Measurements from ENCODE around the gene LPO.

The LPO gene

DNA sequence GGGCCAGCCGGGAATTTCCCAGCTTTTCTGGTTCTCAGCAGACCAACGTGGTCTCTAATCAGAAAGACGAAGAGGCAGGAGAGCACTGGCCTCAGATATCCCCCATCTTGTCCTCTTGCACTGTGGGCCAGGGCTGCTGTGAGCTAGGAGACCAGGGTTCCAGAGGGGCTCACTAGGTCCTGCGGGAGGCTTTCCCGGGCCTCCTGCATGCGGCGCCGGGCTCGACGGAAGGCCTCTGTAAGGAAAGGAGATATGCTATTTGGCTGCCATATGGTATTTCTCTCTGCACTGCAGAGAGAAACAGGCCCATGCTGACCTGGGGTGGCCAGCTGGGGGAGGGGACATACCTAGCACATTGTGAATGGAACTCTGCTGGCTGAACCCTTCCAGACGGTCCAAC is 32.4 kb upstream of the LPO start:
- Histone ChIP-seq H3K4me1 (ENCODE audit: control insufficient read depth, insufficient read depth, low read length) (no peaks in the 10 kb centered on the region), H3K27me3 (ENCODE audit: control insufficient read depth, insufficient read depth, low read length) (no peaks in the 10 kb centered on the region), H3K27ac (ENCODE audit: low read depth, low read length) (no peak overlapping the region), H3K9ac (ENCODE audit: low read length) (no peak overlapping the region), H3K4me3 (ENCODE audit: low read depth, low read length) (no peak overlapping the region), H3K36me3 (ENCODE audit: control insufficient read depth, insufficient read depth, low read length) (peaks cover 34% of the 10 kb centered on the region), H3K9me3 (ENCODE audit: control insufficient read depth, insufficient read depth, low read depth, low read length) (no peaks in the 10 kb centered on the region)

DNA sequence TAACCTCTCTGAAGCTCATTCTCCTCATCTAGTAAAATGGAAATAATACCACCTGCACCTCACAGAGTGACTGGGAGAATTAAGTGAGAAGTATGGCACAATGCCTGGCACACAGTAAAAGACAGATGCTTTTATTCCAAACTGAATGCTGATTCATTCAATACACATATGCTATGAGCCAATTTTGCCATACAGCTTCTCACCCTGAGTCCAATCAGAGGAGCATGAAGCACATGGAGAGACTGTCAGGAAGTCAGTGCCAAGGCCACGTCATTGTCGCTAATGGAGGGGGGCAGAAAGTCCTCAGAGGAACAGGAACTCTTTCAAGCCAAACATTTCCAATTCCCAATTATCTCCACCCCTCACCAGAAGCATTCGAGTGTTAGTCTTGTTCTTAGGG is 30.9 kb upstream of the LPO start:
- H3K36me3 ChIP-seq (ENCODE audit: control insufficient read depth, insufficient read depth, low read length): peaks cover 43% of the 10 kb centered on the region
- H3K9ac ChIP-seq (ENCODE audit: low read length): no peak overlapping the region
- H3K27me3 ChIP-seq (ENCODE audit: control insufficient read depth, insufficient read depth, low read length): no peaks in the 10 kb centered on the region
- H3K4me3 ChIP-seq (ENCODE audit: low read depth, low read length): no peak overlapping the region
- no peak overlapping the region for H3K27ac ChIP-seq (ENCODE audit: low read depth, low read length)
- H3K9me3 ChIP-seq (ENCODE audit: control insufficient read depth, insufficient read depth, low read depth, low read length): no peaks in the 10 kb centered on the region
- no peaks in the 10 kb centered on the region for H3K4me1 ChIP-seq (ENCODE audit: control insufficient read depth, insufficient read depth, low read length)

DNA sequence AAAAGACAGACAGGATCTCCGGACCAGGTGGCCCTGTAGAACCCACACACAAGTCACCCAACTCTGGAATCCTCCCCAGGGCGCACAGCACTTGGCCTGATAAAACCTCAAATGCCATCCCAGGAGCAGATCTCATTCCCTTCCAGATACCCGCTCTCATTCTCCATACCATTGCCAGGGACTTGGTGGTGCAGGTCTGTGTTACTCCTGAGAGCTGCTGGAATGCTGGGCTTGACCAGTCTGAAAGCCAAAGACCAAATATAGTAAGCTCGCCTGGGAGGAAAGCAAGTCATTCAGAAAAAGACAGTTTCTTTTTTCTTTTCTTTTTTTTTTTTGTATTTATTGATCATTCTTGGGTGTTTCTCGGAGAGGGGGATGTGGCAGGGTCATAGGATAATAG is 30.0 kb upstream of the LPO start:
- H3K27ac ChIP-seq (ENCODE audit: low read depth, low read length): no peak overlapping the region
- H3K36me3 ChIP-seq (ENCODE audit: control insufficient read depth, insufficient read depth, low read length): peaks cover 52% of the 10 kb centered on the region
- no peak overlapping the region for H3K4me3 ChIP-seq (ENCODE audit: low read depth, low read length)

DNA sequence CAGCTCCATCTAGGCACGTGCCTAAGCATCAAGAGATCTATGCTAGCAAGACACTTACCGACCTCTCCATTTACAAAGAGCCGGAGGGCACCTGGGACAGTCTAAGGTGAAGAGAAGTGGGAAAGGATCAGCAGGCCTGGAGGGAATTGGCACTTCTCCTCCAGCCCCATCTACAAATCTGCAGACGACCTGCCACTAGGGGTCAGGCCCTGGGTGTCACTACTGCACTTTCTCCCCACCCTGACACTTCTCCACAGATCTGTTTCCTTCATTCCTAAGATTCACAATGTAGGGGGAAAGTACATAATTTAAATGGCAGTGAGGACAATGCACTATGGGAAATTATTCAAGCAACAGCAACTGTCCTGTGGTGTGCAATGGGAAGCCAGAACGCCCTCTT is 27.5 kb upstream of the LPO start:
- Histone ChIP-seq H3K4me1 (ENCODE audit: control insufficient read depth, insufficient read depth, low read length) (no peaks in the 10 kb centered on the region), H3K27ac (ENCODE audit: low read depth, low read length) (no peak overlapping the region), H3K36me3 (ENCODE audit: control insufficient read depth, insufficient read depth, low read length) (peaks cover 66% of the 10 kb centered on the region)

More for the DNA sequence above, 30.0 kb upstream of the LPO start:
- Histone ChIP-seq H3K9ac (ENCODE audit: low read length) (no peak overlapping the region), H3K4me1 (ENCODE audit: control insufficient read depth, insufficient read depth, low read length) (no peaks in the 10 kb centered on the region), H3K27me3 (ENCODE audit: control insufficient read depth, insufficient read depth, low read length) (no peaks in the 10 kb centered on the region), H3K9me3 (ENCODE audit: control insufficient read depth, insufficient read depth, low read depth, low read length) (no peaks in the 10 kb centered on the region)

DNA sequence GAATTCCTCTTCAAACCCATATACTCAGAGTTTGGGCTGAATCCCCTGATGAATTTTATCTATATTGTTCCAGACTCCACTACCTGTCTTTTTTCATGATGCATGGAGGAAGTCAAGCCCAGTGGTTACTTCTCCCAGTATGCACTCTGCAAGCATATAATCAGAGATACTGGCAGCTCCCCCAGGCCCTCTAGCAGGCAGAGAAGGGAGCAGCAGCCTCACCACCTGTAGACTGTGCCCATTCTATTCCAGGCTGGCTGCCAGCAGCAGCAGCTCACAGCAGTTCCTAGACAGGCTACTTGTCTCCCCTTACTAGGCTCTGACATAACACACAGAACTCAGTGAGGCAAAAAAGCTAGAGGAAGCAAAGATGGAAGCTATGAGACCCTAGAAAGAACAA is 22.7 kb upstream of the LPO start:
- no peak overlapping the region for H3K9ac ChIP-seq (ENCODE audit: low read length)
- H3K27ac ChIP-seq (ENCODE audit: low read depth, low read length): no peak overlapping the region
- H3K9me3 ChIP-seq (ENCODE audit: control insufficient read depth, insufficient read depth, low read depth, low read length): no peaks in the 10 kb centered on the region
- no peaks in the 10 kb centered on the region for H3K27me3 ChIP-seq (ENCODE audit: control insufficient read depth, insufficient read depth, low read length)
- H3K4me3 ChIP-seq (ENCODE audit: low read depth, low read length): no peak overlapping the region
- peaks cover 3% of the 10 kb centered on the region for H3K4me1 ChIP-seq (ENCODE audit: control insufficient read depth, insufficient read depth, low read length)
- H3K36me3 ChIP-seq (ENCODE audit: control insufficient read depth, insufficient read depth, low read length): peaks cover 39% of the 10 kb centered on the region

More for the DNA sequence above, 27.5 kb upstream of the LPO start:
- H3K27me3 ChIP-seq (ENCODE audit: control insufficient read depth, insufficient read depth, low read length): no peaks in the 10 kb centered on the region
- no peak overlapping the region for H3K4me3 ChIP-seq (ENCODE audit: low read depth, low read length)
- no peak overlapping the region for H3K9ac ChIP-seq (ENCODE audit: low read length)
- H3K9me3 ChIP-seq (ENCODE audit: control insufficient read depth, insufficient read depth, low read depth, low read length): no peaks in the 10 kb centered on the region

DNA sequence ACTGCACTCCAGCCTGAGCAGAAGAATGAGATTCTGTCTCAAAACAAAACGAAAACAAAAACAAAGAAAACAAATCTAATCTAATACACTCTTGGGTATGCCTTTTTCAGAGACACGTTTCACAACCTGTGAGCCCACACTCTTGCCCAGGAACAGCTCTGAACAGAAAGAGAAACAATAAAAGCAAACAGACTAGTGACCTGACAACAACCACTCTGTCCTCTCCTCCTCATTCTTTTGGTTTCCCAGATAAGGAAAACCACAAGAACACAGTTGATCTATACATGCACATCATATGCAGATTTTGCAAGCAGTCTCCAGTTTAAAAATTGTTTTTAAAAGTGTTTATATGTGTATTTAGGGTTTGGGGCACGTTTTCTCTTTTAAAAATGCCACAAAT is 20.6 kb upstream of the LPO start:
- Histone ChIP-seq H3K27me3 (ENCODE audit: control insufficient read depth, insufficient read depth, low read length) (no peaks in the 10 kb centered on the region), H3K4me3 (ENCODE audit: low read depth, low read length) (no peak overlapping the region), H3K36me3 (ENCODE audit: control insufficient read depth, insufficient read depth, low read length) (peaks cover 24% of the 10 kb centered on the region), H3K4me1 (ENCODE audit: control insufficient read depth, insufficient read depth, low read length) (peaks cover 3% of the 10 kb centered on the region), H3K9me3 (ENCODE audit: control insufficient read depth, insufficient read depth, low read depth, low read length) (no peaks in the 10 kb centered on the region), H3K9ac (ENCODE audit: low read length) (no peak overlapping the region), H3K27ac (ENCODE audit: low read depth, low read length) (no peak overlapping the region)

DNA sequence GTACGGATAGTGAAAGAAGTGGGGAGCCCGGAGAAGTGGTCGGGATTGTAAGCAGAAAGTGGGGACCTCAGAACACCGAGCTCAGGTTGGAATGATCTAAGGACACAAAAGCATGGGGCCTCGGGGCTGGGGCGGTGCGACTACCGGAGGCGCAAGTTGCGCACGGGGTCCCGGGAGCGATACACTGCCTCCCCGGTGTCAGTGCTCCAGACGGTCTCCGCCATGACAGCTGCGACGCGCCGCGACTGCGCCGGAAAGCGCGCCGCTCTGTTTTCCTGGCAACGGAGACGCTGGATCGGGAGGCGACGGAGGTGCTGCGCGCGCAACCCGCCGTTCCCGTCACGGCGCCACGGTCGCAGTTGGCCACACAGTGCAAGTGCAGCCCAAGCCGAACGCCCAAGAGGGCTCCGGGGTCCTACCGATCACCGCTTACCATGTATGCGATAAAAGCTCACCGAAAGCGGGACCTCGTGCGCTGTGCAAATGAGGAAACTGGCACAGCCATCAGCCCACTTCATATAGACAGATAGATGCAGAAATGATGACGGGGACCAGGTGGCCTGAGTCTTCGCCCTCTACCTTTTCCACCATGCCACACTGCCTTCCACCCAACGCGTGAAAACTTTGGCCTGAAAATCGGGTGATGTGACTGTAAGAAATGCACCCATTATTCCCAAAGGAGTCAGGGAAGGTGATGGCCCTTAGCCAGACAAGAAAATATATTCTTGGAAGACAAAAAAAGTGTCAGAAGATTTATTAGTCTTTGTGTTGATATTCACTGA is 19.2 kb upstream of the LPO start, which contains the start of gene MKS1:
MKS1 (minus strand) TSS at position 249 of the 782 bp plus-strand sequence; CDS start at position 224, 25 bp downstream.
- Histone ChIP-seq H3K36me3 (ENCODE audit: control insufficient read depth, insufficient read depth, low read length) (peaks cover 12% of the 10 kb centered on the region; the same call in 1 of the 2 replicates), H3K27ac (ENCODE audit: low read depth, low read length) (no peak within 1 kb of the TSS), H3K27me3 (ENCODE audit: control insufficient read depth, insufficient read depth, low read length) (no peaks in the 10 kb centered on the region), H3K4me1 (ENCODE audit: control insufficient read depth, insufficient read depth, low read length) (peaks cover 5% of the 10 kb centered on the region), H3K4me3 (ENCODE audit: low read depth, low read length) (peak within 1 kb of the TSS; percentile 83), H3K9ac (ENCODE audit: low read length) (peak within 1 kb of the TSS; percentile 70), H3K9me3 (ENCODE audit: control insufficient read depth, insufficient read depth, low read depth, low read length) (no peaks in the 10 kb centered on the region)

DNA sequence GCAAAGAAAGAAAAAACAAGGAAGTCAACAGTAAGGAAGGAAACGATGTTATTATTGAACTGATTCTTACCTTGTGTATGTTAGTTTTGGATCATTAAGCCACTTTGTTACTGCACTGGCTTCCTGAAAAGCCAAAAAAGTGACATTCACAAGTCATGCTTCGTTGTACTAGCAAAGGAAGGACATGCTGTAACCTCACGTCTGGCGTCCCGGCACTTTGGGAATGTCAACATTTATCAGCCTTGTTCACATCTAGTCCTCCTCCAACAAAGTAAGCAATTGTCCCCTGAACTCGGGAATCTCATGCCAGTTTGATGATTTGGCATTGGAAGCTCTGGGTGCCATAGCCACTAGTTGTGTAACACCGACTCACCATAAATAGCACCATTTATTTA is 18.6 kb upstream of the LPO start:
- Histone ChIP-seq H3K27me3 (ENCODE audit: control insufficient read depth, insufficient read depth, low read length) (no peaks in the 10 kb centered on the region), H3K9me3 (ENCODE audit: control insufficient read depth, insufficient read depth, low read depth, low read length) (no peaks in the 10 kb centered on the region), H3K36me3 (ENCODE audit: control insufficient read depth, insufficient read depth, low read length) (peaks cover 9% of the 10 kb centered on the region; the same call in 1 of the 2 replicates), H3K4me1 (ENCODE audit: control insufficient read depth, insufficient read depth, low read length) (peaks cover 9% of the 10 kb centered on the region), H3K4me3 (ENCODE audit: low read depth, low read length) (peak overlapping the region; percentile 83), H3K9ac (ENCODE audit: low read length) (no peak overlapping the region), H3K27ac (ENCODE audit: low read depth, low read length) (no peak overlapping the region)

DNA sequence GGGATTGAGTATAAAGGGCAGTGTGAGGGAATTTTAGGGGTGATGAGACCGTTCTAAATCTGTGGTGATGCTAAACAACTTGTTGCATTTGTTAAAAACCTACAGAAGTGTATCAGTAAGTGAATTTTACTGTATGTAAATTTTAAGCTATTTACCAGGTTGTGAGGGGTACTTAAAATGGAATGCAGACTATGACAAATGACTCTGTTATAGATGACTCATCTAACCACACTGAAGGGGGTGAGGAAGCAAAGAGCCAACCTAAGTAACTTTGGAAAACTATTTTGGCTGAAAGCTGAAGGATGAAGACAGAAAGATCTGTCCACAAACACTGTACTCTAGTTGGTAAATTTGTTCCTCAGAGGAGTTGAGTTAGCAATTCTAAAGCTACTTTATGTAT is 14.1 kb upstream of the LPO start:
- Histone ChIP-seq H3K27me3 (ENCODE audit: control insufficient read depth, insufficient read depth, low read length) (peaks cover 21% of the 10 kb centered on the region), H3K9me3 (ENCODE audit: control insufficient read depth, insufficient read depth, low read depth, low read length) (no peaks in the 10 kb centered on the region), H3K4me1 (ENCODE audit: control insufficient read depth, insufficient read depth, low read length) (peaks cover 21% of the 10 kb centered on the region), H3K27ac (ENCODE audit: low read depth, low read length) (no peak overlapping the region), H3K9ac (ENCODE audit: low read length) (no peak overlapping the region), H3K4me3 (ENCODE audit: low read depth, low read length) (no peak overlapping the region; the same call in 1 of the 2 replicates), H3K36me3 (ENCODE audit: control insufficient read depth, insufficient read depth, low read length) (no peaks in the 10 kb centered on the region)

DNA sequence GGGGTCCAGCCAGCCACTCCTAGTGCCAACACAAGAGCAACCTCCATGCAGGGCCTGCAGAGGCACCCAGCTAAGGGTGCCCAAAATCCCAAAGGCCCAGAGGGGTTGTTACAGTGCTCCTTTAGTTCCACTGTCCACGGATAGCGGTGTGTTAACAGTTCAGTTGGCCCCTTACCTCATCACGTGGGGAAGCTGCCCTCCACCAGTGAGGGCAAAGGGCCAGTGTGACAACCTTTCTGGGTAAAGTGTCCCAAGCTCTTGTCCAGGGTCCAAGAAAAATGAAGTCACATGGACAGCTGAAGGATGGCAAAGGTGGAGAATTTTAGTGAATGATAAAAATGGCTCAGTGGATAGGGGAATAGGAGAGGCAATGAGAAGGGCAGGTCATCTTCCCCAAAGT is 10.7 kb upstream of the LPO start:
- Histone ChIP-seq H3K4me1 (ENCODE audit: control insufficient read depth, insufficient read depth, low read length) (peaks cover 22% of the 10 kb centered on the region), H3K27me3 (ENCODE audit: control insufficient read depth, insufficient read depth, low read length) (peaks cover 49% of the 10 kb centered on the region)

DNA sequence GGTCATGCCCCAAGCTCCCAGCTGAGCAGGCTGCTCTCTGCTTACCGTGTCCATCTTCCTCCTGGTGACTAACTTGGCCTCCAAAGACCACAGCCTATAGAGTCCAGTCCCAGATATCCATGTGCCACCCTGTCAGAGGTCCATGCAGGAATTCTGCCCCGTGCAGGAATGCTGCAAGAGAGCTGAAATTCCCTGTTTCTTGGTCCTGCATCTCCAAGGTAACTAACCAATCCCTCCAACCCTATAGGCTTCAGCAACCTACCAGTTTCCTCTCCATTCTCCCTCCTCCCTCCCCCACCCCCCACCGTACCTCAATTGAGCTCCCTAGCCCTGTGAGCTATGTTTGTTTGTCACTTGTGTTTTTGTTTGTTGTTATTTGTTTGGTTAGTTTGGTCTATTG is 9.7 kb upstream of the LPO start:
- no peak overlapping the region for H3K27ac ChIP-seq (ENCODE audit: low read depth, low read length)
- H3K4me1 ChIP-seq (ENCODE audit: control insufficient read depth, insufficient read depth, low read length): peaks cover 25% of the 10 kb centered on the region
- no peaks in the 10 kb centered on the region for H3K36me3 ChIP-seq (ENCODE audit: control insufficient read depth, insufficient read depth, low read length)
- H3K27me3 ChIP-seq (ENCODE audit: control insufficient read depth, insufficient read depth, low read length): peaks cover 52% of the 10 kb centered on the region
- H3K4me3 ChIP-seq (ENCODE audit: low read depth, low read length): no peak overlapping the region; the same call in 1 of the 2 replicates
- no peaks in the 10 kb centered on the region for H3K9me3 ChIP-seq (ENCODE audit: control insufficient read depth, insufficient read depth, low read depth, low read length)
- no peak overlapping the region for H3K9ac ChIP-seq (ENCODE audit: low read length)

More for the DNA sequence above, 10.7 kb upstream of the LPO start:
- no peaks in the 10 kb centered on the region for H3K36me3 ChIP-seq (ENCODE audit: control insufficient read depth, insufficient read depth, low read length)
- H3K4me3 ChIP-seq (ENCODE audit: low read depth, low read length): no peak overlapping the region
- H3K9me3 ChIP-seq (ENCODE audit: control insufficient read depth, insufficient read depth, low read depth, low read length): no peaks in the 10 kb centered on the region
- H3K27ac ChIP-seq (ENCODE audit: low read depth, low read length): no peak overlapping the region
- H3K9ac ChIP-seq (ENCODE audit: low read length): no peak overlapping the region
